Measurements from ENCODE around the gene CD8B. TPM values are rescaled to one million over a fixed set of nuclear protein-coding genes. Genes with fewer than 3 reads are reported as not detected.

The CD8B gene
- total RNA-seq, 8 experiments from 2014 or later: 0.25 to 0.43 TPM; not detected in 6

DNA sequence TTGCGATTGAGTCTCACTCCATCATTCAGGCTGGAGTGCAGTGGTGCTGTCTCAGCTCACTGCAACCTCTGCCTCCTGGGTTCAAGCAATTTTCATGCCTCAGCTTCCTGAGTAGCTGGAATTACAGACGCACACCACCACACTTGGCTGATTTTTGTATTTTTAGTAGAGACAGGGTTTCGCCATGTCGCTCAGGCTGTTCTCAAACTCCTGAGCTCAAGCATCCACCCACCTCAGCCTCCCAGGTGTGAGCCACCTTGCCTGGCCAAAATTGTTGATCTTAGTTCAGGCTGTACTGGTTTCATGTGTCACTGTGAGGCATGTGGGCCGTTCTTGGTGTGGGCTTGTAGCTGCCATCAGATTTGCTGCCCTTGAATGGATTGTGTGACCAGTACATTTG, 89.1 kb downstream of the CD8B start:
- H3K27ac ChIP-seq: no peak overlapping the region
- no peak for ATAC-seq (replicated peaks in 6 of 8)
- no peak overlapping the region for H3K4me3 ChIP-seq
- WGBS, 10 experiments: 43 to 100% (median 78%) methylated on average over 1 to 5 of the region's 5 CpGs; no CpG with 5 or more reads in 3 of the 10 experiments
- H3K4me1 ChIP-seq (replicated peaks in 1 of 2): no peaks in the 10 kb centered on the region
- in situ Hi-C loops (cut with MboI; ENCODE audit: low pct_unique_long_range_greater_than_20kb in 2 of 9, low sequenced_read_pairs in 9 of 9, unreplicated experiment in 9 of 9): no loop called here

DNA sequence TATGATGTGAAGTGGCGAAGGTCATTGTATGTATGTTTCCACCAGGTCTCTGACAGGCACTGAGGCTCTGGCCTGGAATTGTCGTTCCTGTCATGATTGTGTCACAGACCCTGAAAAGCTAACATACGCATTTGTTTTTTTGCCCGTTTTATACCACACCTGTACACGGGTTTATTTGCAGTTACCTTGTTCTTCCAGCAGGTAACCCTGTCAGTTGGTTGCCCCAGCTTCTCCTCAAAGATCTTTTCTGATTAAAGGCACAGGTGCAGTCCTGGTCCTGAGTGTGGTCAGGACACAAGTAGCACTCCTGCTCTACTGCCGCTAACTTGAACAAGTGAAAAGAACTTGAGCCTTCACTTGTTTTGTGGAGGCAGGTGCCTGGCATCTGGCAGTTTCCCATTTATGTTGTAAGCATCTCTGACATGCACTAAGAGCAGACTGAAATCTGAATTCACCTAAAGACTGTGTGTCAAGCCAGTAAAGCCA, 90.8 kb downstream of the CD8B start:
- in situ Hi-C loops (cut with MboI; ENCODE audit: low pct_unique_long_range_greater_than_20kb in 2 of 9, low sequenced_read_pairs in 9 of 9, unreplicated experiment in 9 of 9): no loop called here
- Histone ChIP-seq H3K4me3 (no peak overlapping the region), H3K4me1 (replicated peaks in 1 of 2) (no peaks in the 10 kb centered on the region), H3K27ac (no peak overlapping the region)
- no peak for ATAC-seq (replicated peaks in 6 of 8)
- WGBS, 10 experiments: 83 to 100% (median 95%) methylated on average over 1 to 5 of the region's 6 CpGs; no CpG with 5 or more reads in 3 of the 10 experiments

DNA sequence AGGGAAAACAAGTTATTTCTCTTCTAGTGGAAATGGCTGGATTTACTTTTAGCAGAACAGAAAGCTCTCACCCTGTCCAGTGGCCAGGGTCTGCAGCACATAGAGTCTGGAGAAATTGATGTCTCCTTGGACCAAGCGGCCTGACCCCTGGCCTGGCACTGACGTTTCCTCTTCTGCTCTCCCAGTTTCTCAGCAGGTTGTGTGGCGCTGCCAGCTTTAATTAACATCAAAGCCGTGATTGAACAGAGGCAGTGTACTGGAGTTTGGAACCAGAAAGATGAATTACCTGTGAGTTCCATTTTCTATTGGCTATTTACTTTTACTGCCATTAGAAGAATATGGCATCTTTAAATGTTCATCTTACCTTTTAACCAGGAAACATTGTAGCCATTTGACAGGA, 91.8 kb downstream of the CD8B start:
- Histone ChIP-seq H3K27ac (no peak overlapping the region), H3K4me3 (no peak overlapping the region), H3K4me1 (replicated peaks in 1 of 2) (no peaks in the 10 kb centered on the region)
- 64 to 100% (median 93%) methylated on average over 1 to 4 of the region's 4 CpGs; no CpG with 5 or more reads in 1 of the 10 experiments for WGBS, 10 experiments
- ATAC-seq (replicated peaks in 6 of 8): no peak
- in situ Hi-C loops (cut with MboI; ENCODE audit: low pct_unique_long_range_greater_than_20kb in 2 of 9, low sequenced_read_pairs in 9 of 9, unreplicated experiment in 9 of 9): no loop called here

DNA sequence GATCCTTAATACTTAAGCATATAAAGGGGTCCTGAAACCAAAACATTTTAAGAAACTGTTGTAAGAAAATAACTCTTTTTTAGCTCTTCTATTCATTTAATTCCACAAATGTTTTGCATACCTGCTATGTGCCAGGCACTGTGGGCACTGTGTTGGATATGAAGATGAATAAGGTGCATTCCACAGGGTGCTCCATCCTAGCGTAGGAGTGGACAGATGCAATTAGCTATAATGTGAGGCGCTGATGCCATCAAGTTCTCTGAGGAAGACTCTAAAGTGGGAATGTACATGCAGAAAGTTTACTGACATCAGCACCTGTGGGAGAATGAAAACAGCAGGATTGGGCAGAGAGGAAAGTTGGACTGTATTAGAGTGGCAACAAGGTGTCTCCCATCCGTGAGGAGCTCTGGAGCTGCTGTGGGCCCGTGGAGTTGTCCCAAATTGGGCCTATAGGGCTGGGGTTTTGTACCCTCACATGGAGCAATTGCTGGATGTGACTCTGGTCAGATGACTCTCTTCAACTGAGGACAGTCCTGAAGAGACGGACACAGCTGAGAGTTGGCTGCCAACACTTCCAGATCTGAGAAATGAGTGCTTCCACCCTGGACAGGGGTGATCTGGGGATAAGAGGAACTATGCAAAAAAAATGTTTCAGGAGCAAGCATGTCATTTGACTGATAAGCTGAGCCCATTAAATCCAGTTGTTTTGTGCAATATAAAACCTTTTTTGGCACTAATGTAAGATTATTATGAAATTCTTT, 93.3 kb downstream of the CD8B start:
- in situ Hi-C loops (cut with MboI; ENCODE audit: low pct_unique_long_range_greater_than_20kb in 2 of 9, low sequenced_read_pairs in 9 of 9, unreplicated experiment in 9 of 9): no loop called here
- H3K4me1 ChIP-seq (replicated peaks in 1 of 2): no peaks in the 10 kb centered on the region
- 73 to 100% (median 96%) methylated on average over 2 to 5 of the region's 5 CpGs; no CpG with 5 or more reads in 3 of the 10 experiments for WGBS, 10 experiments
- H3K27ac ChIP-seq: no peak overlapping the region
- no peak for ATAC-seq (replicated peaks in 6 of 8)
- no peak overlapping the region for H3K4me3 ChIP-seq

Other genes with a start within 250 kb of the CD8B start
- gene RNF103, start 238.0 kb downstream of the CD8B start, total RNA-seq: 10 to 100 TPM; 13.5 to 36.2 (median 20.3) TPM
- gene RMND5A, start 141.6 kb downstream of the CD8B start, total RNA-seq: 10 to 100 TPM; 23.5 to 55.5 (median 38.2) TPM
- gene CD8A, start 71.0 kb downstream of the CD8B start, total RNA-seq: 1 to 10 TPM in 2 of 8 experiments, under 1 TPM in 5, not detected in 1; 0.18 to 1.9 (median 0.60) TPM
- 10 to 100 TPM in 1 of 8 experiments, 1 to 10 TPM in 3, under 1 TPM in 4; 0.13 to 17.6 (median 1.5) TPM for gene RGPD1, start 80.2 kb upstream of the CD8B start, total RNA-seq
- gene PLGLB1, start 160.0 kb upstream of the CD8B start, total RNA-seq: 10 to 100 TPM in 1 of 8 experiments, 1 to 10 TPM in 7; 1.7 to 12.1 (median 2.9) TPM